Measurements from ENCODE around the gene NDUFS8.

NDUFS8 gene

GRCh38 chr11:68016904-68017817 is 13.3 kb upstream of the NDUFS8 start:
- DNase-seq: no peak

GRCh38 chr11:68017980-68018729 is 12.3 kb upstream of the NDUFS8 start:
- no peak for DNase-seq

DNA sequence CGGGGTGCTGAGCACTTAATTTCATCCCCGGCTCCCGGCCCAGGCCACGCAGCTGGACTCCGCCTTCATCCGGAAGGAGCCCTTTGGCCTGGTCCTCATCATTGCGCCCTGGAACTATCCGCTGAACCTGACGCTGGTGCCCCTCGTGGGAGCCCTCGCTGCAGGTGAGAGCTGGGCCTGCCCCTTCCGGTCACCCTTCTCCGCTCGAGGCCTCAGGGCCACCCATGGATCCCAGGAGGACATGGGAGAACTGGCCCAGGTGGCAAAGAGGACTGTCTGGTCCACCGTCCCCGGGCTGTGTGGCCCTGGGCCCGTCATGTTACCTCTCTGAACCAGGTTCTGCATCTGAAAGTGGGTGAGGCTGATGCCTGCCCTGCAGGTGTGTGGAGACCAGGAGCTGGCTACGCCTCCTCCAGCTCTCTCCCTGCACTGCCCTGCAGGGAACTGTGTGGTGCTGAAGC is 11.7 kb upstream of the NDUFS8 start:
- DNase-seq: no peak

DNA sequence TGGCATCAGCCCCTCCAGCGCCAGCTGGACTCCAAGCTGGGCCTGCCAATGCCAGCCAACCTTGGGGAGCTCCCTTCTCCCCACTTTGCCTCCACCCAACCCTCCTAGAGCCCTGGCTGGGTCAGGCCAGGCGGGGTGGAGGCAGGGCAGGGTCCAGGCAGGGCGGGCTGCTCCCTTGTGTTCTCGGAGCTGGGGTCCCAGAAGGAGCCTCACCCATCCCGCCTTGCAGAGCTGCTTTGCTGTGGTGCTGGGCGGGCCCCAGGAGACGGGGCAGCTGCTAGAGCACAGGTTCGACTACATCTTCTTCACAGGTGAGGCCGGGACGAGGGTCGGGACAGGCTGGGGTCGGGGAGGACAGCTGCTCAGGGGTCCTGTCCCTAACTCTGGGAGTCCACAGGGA is 11.0 kb upstream of the NDUFS8 start:
- DNase-seq: no peak

DNA sequence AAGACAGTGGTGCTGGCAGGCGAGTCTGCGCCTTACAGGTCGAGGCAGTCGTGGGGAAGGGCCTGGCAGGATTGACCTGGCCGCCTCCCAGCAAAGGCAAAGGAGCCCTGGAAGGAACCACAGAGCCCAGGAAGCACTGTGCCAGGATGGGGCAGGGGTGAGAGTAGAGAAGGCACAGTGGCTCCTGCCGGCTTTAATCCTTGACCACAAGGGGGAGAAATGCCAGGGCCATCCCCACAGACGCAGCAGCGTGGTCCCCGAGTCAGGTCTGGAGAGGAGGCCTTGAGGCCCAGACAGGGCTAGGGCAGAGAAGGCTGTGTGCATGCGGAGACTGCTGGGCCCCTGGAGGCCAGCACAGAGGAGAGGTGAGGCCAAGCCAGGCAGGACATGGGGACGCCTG is 9.9 kb upstream of the NDUFS8 start:
- DNase-seq: no peak

DNA sequence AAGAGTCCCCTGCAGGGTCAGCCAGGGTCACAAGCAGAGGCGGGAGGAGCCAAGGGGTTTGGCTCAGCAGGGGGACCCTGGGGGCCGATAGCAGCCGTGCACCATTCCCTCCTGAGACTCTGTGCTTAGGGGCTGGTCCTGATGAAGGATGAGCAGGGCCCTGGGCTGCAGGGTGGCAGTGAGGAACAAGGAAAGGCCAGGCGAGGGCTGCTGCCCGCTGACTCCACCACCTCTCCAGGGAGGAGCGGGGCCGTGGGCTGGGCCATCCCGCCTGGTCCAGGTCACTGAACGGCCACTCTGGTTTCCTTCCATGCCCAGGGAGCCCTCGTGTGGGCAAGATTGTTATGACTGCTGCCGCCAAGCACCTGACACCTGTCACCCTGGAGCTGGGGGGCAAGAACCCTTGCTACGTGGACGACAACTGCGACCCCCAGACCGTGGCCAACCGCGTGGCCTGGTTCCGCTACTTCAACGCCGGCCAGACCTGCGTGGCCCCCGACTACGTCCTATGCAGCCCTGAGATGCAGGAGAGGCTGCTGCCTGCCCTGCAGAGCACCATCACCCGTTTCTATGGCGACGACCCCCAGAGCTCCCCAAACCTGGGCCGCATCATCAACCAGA is 9.2 kb upstream of the NDUFS8 start:
- no peak for DNase-seq

DNA sequence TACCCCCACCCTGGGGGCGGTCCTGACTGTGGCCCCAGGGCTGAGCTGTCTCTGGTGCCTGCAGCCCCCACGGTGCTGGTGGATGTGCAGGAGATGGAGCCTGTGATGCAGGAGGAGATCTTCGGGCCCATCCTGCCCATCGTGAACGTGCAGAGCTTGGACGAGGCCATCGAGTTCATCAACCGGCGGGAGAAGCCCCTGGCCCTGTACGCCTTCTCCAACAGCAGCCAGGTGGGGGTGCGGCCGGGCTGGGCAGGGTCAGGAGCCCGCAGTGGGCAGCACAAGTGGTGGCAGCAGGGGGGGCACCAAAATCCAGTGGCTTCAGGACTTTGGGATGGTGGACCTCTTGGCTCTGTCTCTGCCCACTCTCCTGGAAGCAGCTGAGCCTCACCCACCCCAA is 8.0 kb upstream of the NDUFS8 start:
- DNase-seq: no peak

GRCh38 chr11:68024508-68024907 is 6.0 kb upstream of the NDUFS8 start:
- DNase-seq: no peak

DNA sequence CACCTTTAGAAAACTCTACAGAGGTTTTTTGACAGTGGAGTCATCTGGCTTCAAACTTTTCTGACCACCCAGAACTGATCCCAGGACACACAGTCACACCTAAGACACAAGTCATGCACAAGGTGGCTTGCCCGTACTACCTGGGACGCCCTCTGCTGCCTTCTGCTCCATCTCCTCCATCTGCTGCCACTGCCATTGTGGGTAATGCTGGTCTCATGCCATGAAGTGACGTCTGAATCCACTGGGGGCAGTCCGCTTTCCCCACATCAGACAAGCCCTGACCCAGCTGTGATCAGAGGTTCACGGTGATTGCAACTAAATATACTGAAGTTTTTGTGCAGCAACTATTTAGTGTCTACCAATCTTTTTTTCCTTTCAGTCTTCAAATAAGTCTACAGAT is 5.4 kb upstream of the NDUFS8 start:
- DNase-seq: no peak

- DNase-seq: no peak
Measured at GRCh38 chr11:68026391-68027105, 3.9 kb upstream of the NDUFS8 start.

DNA sequence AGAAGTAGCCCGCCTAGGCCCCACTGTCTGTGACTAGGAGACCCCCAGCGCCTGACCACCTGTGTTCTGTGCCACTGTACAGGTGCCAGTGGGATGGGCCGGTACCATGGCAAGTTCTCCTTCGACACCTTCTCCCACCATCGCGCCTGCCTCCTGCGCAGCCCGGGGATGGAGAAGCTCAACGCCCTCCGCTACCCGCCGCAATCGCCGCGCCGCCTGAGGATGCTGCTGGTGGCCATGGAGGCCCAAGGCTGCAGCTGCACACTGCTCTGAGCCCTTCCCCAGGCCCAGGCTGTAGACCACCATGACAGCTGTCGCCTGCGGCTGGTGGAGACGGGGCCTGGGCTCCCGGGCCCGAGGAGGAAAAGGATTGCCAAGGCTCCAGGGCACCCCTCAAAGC is 2.8 kb upstream of the NDUFS8 start:
- no peak for DNase-seq

DNA sequence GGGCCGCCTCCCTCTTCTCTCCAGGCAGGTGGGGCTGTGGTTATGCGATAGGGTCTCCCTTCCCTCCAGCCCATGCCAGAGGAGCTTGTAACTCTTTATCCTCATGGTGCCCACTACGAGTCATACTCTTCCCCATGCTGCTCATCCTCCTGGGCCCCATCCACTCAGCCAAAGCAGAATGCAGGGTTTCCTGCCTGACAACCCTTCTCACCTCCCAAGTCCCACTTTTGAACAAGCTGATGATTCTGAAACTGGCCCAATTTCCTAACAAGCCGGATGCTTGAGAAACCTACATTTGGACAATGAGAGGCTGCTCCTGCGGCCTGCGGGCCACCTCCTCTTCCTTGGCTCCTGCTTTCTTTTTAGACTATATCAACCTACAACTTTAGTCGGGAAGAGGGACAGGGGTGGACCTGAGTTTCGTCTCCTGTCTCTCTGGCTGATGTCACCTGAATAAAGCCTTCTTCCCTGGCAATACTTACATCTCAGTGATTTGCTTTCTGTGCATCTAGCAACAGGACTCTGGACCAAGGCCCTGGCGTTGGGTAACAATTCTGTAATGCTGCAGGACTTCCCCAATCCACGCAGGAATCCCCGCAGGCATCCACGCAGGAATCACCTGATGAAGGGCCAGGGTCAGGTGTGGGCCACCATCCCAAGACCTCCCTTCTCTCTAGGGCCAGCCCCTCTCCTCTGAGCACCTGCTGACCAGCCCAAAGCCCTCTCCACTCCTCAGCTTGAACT is 1.5 kb upstream of the NDUFS8 start:
- no peak for DNase-seq

DNA sequence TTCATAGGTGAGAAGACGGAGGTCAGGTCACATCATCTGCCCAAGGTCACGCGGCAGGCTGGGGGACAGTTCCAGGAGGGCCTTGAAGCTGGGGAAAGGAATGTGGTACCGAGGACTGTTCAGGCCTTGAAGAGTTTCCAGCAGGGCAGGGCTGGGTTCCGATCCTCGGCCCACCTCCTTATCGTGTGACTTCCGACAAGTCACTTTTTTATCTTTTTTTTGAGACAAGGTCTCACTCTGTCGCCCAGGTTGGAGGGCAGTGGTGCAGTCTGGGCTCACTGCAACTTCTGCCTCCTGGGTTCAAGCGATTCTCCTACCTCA is 623 bp downstream of the NDUFS8 start:
- no peak for DNase-seq

GRCh38 chr11:68032003-68032402 is 1.5 kb downstream of the NDUFS8 start:
- no peak for DNase-seq

GRCh38 chr11:68032997-68033707 is 2.7 kb downstream of the NDUFS8 start:
- no peak for DNase-seq

DNA sequence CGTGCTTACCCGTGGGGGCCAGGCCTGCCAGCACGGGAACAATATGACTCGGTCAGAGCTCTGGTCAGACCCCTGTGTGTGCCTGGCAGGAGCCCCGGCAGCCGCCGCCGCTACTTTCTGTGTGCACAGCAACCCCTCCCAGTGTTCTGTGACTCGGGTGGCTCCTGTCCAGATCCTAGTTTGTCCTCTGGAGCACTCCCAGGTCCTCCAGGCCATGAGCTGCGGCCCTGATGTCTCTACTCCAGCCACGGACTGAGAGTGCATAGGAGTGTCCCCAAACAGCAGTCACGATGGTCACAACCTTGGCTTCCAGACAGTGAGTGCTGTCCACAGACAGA is 3.2 kb downstream of the NDUFS8 start:
- DNase-seq: no peak

GRCh38 chr11:68035266-68035876 is 4.9 kb downstream of the NDUFS8 start:
- DNase-seq: no peak

GRCh38 chr11:68036141-68036716 is 5.7 kb downstream of the NDUFS8 start:
- no peak for DNase-seq

DNA sequence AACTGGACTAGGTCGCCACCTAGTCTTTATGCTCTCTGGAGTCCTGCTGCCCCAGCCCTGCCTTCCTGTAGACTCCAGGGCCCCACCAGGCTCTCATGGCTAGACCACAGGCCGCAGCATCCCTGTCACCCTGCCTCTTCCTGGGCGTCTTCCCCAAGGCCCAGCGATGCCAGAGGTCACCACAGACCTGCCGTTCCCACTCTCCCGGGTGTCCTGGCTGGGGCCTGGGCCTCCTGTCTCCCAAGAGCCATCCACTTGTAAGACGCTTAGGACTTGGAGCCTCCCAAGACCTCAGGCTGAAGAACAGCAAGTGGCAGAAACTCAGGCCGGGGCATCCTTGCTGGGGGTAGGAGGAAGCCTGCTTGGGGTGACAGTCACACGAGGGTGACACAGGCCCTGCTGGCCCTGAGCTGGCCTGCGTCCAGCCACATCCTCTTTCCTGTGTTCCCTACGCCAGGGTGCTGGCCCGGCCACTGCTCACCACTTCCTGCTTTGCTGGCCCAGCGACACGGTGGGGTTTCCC is 6.3 kb downstream of the NDUFS8 start:
- DNase-seq: no peak

GRCh38 chr11:68037411-68038225 is 7.1 kb downstream of the NDUFS8 start:
- no peak for DNase-seq

Measured in NCI-H1048 (cell line).